HG03457 (cell line): ENCODE measurements around the gene PLA2G4F.

Source experiments
- ATAC-seq: cut with Tn5 transposase; IDR thresholded peaks from one replicate; pipeline ENCODE4 v1.9.1; 2021; ENCODE audit warnings: moderate number of reproducible peaks; ENCODE audit not compliant: unreplicated experiment

PLA2G4F gene, protein sequence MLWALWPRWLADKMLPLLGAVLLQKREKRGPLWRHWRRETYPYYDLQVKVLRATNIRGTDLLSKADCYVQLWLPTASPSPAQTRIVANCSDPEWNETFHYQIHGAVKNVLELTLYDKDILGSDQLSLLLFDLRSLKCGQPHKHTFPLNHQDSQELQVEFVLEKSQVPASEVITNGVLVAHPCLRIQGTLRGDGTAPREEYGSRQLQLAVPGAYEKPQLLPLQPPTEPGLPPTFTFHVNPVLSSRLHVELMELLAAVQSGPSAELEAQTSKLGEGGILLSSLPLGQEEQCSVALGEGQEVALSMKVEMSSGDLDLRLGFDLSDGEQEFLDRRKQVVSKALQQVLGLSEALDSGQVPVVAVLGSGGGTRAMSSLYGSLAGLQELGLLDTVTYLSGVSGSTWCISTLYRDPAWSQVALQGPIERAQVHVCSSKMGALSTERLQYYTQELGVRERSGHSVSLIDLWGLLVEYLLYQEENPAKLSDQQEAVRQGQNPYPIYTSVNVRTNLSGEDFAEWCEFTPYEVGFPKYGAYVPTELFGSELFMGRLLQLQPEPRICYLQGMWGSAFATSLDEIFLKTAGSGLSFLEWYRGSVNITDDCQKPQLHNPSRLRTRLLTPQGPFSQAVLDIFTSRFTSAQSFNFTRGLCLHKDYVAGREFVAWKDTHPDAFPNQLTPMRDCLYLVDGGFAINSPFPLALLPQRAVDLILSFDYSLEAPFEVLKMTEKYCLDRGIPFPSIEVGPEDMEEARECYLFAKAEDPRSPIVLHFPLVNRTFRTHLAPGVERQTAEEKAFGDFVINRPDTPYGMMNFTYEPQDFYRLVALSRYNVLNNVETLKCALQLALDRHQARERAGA

DNA sequence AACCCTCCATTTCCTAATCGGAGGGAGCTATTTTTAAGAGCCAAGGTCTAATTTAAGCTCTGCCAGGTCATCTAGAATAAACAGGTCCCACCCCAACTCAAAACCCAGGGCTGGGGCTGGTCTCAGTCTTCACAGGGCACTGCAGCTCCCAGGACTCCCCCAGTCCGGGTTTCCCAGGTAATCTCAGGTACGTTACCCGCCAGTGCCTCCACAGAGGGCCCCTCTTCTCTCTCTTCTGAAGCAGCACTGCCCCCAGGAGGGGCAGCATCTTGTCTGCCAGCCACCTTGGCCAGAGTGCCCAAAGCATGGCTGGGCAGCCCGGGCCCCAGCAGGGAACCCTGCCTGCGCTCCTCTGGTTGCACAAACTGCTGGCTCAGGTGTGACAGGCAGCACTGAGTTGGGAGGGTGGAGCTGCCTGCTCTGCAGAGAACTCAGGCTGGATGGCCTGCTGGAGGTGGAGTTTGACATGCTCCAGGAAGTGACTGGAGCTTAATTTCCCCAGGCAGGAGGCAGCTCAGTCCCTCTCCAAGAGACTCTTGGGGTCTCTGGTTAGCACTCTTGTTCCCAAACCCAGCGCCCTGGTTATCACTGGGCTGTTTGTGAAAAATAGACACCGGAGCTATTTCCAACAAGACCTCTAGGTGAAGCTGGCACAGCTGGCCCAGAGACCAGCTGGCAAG is at the start of gene PLA2G4F:
Gene PLA2G4F, minus strand, starts transcription at position 394 of the 680 bp plus-strand sequence. Its CDS starts 87 bp downstream, at position 307.
- ATAC-seq: no peak

DNA sequence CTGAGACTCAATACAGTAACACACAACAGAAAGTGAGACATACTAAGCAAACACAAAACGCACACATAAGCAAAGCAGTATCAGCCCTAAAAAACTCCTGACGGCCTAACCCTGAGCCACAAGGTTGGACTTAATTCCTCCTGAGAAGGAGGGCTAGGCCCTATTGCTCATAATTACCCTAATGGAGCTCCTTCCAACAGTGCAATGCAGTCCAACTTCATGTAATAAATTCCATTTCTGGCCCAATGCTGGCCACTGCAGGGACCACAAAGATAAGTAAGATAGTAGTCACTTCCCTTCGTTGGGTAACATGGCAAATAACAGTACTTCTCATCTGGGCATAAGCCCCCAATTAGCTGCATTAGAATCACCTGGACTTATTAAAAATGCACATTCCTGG is 47.5 kb upstream of the PLA2G4F start:
- ATAC-seq: no peak

DNA sequence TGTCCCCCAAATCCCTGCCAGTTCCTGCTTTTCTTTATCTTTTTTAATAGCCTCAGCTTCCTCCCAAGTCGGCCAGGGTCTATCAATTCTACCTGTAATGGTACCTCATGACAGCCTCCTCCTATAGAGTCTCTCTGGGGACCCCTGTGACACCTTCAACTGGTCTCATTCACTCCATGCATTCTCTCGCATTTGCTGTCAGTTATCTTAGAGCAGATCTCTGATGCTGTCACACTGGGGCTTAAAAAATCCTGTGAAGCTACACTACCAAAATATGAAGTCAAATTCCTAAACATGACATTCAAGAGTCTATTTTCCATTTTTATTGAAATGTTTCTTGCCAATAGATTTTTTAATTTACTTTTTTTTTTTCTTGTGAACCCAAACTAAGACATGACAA is 46.2 kb upstream of the PLA2G4F start:
- no peak for ATAC-seq

DNA sequence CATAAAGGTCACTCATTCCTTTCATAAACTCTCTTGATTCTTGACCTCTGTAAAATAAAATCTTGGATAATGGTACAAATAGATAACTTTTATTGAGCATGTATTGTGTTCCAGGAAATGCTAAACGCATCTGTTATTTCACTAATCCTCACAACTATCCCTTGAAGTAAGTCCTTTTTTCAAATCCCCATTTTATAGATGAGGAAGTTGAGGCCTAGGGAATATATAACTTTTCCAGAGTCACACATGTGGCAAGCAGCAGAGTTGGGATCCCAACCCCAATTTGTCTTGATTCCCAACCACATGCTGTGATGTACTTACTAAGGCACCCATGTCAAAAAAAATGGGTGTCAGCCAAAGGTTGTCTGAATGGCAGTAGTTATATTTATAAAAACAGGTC is 45.4 kb upstream of the PLA2G4F start:
- ATAC-seq: no peak

DNA sequence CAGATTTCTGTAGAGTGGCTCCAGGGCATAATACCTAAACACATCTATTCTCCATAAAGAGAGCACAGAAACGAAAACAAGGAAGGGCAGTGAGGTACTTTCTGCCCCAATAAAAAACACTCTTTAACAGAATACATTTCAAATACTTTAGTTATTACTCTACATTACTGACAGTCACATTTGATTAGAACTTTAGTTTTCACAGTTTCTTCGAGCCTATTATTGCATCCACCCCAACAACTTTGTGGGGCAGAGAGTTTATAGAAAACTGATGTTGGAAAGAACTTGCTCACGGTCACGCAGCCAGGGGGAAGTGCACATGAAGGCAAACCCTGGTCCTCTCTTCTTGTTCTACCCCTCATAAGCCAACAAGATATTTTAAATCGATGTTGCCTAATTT is 42.7 kb upstream of the PLA2G4F start:
- ATAC-seq: no peak

DNA sequence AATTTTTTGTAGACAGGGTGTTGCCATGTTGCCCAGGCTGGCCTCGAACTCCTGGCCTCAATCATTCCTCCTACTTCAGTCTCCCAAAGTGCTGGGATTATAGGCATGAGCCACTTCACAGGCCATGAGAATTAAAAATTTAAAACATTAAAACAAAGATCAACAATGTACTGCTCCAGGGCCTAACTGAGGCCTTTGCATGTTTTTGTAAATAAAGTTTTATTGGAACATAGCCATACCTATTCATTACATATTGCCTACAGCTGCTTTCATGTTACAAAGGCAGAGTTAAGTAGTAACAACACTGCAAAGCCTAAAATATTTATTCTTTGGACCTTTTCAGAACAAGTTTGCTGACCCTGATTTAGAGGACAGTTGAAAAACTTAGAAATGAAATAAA is 42.1 kb upstream of the PLA2G4F start:
- no peak for ATAC-seq

DNA sequence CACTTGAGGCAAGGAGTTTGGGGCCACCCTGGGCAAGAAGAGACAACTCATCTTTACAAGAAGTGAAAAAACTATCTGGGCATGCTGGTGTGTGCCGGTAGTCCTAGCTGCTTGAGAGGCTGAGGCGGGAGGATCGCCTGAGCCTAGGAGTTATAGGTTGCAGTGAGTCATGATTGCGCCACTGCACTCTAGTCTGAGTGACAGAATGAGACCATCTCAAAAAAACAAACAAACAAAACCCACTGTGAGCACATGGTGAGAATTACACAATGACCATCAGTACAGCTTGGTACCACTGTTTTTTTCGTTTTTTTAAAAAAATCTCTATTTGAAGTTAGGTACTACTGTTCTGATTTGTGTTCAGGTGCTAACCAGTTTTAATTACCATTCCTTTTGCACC is 38.1 kb upstream of the PLA2G4F start:
- ATAC-seq: no peak

DNA sequence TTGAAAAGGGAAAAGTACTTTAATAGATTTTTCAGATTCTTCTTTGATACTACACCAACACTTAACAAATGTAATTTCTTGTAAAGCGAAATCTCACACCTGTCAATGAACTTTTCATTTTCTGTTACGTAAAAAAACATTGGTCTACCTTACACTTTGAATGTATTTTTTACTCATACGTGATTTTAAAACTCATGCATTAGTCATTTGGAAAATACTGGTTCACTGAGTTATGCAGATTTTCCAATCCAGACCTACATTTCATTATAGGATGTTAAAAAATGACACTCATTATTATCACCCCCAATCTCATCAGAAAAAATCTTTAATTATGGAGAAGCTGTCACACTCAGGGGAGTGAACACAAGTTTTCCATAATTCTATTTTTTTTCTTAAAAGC is 36.9 kb upstream of the PLA2G4F start:
- no peak for ATAC-seq

DNA sequence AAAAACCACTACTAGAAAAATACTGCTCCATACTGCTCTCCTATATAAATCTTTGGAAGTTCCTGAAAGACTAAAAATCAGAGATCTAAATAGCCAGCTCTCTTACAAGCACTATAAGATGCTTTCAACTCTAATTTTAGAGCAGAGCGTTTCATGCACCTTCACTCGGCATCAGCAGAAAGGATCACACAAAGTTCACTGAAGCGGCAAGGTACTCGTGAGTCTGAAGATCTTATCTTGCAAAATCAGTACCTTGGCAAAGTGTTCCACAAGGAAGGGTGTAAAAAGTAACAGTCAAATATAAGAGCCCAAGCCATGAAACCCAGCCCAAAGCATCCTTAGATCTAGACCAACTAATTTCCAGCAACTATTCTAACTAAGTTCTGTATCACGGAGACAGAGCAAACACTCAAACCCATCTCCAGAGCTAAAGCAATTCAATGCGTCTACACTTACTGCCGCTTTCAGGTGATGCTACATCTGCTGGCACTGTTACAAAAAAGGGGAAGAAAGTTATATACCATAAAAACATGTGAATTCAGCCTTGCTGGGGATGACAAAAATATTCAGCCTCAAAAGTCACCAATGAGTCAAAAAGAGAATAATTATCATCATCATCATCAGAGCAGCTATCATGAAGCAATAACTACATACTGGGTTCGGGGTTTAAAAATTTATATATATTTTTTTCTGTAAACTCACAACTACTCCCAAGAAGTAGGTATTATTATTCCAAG is 35.3 kb upstream of the PLA2G4F start:
- no peak for ATAC-seq

DNA sequence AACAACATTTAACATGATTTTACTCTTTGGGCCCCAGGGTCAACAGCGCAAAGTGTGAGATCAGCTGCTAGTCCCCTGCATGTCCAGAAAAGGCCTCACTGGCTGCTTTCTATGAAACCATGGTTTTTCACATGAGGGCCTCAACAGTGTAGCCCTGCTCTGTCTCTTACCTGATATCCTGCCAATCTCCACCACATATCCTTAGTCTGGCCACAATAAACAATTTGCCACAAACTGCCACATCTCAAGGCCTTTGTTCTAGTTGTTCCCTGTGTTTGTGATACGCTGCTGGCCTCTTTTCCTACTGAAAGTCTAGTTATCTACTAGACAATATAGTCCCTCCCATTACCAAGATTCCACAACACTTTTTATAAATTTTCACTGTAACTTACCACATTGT is 33.9 kb upstream of the PLA2G4F start:
- no peak for ATAC-seq

DNA sequence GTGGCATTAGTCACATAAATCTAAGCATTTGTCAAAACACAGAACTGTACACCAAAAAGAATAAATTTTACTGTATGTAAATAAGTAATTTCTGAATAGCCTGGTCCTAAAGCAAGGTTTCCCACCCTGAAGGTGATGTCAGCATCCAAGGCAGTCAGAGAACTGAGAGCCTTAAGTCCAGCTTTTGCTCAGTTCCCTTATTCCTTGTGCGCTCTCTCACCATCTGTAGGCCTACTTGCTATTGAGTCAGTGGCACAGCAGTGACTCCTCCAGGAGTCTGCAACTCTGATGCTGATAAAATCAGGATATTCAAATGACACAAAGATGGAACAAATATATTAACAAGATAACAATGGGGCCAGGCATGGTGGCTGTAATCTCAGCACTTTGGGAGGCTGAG is 29.4 kb upstream of the PLA2G4F start:
- ATAC-seq: no peak

DNA sequence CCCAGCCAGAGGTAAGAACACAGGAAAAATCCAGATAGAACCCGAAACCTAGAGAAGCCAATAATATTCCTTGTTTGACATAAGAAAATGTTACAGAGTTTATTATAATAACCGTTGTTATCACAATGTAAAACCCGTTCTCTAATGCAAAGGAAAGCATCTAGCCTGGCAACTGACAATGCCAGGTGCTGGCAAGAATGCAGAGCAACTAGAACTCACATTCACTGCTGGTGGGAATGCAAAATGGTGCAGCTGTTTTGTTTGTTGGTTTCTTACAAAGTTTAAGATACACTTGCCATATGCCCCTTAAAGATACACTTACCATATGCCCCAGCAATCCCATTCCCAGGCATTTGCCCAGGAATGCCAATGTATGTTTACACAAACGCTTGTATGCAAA is 28.3 kb upstream of the PLA2G4F start:
- no peak for ATAC-seq

DNA sequence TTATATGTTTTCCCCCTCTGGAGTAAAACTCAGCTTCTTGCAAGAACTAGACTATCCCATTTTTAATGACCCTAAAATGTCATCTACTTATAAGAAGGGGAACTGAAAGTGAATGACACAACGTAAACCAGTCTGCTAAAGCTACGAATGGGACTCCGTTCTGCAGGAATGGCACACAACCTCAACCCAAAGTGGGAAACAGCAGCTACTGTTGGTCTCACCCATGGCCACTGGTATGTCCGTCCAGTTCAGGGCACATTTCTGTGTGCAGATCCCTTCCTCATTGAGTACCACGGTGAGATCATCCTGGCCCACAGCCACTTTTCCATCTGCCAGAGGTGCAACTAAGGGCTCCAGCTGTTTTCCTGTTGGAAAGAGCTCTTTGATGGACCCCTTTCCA is 27.9 kb upstream of the PLA2G4F start:
- ATAC-seq: no peak

DNA sequence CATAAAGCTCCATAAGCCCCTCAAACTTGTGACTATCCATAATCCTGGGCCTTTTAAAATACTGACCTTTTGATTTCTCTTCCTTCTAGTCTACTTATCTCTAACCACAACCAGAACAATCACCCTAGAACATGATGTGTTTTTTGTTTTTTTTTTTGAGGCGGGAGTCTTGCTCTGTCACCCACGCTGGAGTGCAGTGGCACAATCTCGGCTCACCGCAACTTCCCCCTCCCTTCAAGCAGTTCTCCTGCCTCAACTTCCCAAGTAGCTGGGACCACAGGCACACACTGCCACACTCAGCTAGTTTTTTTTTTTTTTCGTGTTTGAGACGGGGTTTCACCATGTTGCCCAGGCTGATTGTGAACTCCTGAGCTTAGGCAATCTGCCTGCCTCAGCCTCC is 26.5 kb upstream of the PLA2G4F start:
- no peak for ATAC-seq

DNA sequence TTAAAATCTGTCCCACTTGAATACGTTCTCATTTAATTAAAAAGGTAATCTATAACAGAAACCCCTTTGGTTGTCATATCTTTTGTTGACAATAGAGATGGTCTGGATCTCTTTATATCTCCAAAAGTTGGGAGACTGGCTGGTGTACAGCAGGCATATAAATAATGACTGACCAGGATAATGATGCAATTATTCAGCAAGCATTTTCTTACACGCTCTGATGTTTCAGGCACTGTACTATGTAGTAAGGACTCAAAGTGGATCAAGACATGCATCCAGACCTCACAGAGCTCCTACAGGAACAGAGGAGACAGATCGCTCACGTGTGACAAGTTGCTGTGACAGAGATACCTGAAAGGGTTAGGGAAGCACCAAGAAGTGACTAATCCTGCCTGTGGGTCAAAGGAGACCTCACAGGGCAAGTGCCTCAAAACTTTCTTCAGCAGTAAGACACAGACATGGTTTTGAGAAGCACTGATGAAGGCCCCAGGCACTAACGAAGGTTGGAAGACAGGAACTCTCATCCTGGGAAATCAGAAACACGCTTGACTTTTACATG is 26.0 kb upstream of the PLA2G4F start:
- ATAC-seq: no peak

DNA sequence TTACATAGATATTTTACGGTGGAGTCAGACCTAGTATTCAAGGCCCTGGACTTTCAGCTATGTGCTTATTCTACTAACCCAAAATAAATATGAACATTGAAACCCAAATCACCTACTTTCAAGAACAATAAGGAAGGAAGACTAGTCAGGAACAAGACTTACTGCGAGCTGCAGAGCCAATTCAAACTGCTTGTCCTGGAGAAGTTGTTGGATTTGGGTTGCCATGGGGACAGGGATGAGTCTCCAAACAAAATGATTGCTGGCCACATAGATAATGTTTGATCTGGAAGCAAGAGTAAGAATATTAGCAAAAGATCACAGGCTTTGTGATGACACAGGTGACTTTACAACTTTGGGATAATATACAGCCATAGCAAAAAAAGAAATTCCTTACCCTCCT is 21.6 kb upstream of the PLA2G4F start:
- no peak for ATAC-seq

DNA sequence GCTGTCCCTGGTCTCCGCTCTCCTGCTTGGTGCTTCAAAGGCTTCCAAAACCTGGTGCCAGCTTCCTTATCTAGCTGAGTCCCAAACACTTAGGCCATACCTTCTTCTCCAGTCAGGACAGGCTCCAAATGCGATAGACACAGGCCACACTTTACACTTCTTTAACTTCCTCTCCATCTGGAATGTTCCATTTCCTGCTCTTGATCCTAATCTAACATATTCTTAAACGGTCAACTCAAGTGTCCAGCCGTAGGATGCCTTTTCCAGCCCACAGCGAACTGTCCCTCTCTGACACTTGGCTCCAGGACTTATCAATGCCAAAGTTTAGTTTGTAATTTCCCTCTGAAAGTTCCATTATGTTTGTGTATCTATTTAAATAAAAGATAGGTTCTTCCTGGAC is 19.2 kb upstream of the PLA2G4F start:
- no peak for ATAC-seq

DNA sequence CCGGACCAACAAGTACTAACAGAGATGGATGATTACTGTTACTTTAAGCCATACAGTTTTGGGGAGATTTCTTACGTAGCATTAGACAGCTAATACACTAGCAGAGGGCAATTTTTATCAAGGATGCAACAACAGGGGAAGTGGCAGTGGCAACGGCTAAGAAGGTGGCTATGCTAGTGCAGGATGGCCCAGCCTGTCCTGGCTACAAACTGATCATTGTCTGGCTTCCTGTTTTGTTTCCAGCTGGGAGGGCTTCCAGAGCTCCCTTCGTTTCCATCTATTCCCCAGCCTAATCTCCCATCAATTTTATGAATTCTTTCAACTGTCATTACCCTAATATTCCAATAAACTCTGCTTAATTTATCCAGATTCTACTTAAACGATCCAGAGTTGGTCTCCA is 16.0 kb upstream of the PLA2G4F start:
- no peak for ATAC-seq

DNA sequence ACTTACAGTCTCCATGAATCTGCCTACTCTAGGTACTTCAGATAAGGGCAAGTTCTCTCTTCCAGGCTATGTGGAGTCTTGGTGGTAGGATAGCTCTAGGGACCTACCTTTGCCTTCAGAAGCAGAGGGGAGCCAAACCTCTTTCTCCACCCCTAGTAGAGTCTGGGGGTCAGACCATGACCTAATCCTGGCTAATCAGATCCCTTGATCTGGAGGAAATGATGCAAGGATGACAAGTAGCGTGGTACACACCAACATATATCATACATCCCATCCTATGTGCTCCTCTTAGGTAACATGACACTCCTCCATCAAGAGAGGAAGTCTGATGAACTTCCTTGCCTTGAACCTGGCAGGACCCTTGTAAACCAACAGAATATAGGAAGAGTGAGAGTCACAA is 15.4 kb upstream of the PLA2G4F start:
- no peak for ATAC-seq

DNA sequence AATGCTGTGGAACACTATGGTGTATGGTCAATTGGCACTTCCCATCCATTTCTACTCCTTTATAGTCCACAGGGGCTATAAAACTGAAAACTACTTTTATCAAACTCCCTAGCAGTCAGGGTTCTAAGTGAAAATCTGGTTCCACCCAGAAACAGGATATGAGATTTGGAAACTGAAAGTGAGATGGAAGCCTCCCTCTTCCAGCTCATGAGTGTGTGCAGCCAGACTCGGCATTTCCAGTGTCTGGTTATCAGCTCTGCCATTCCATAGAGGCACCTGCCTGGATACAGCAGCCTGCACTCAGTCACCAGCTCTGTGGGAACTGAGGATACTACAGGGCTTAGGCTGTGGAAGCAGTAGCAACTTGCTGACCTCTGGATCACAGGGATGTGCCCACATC is 14.7 kb upstream of the PLA2G4F start:
- no peak for ATAC-seq
